Astrocyte of the spinal cord (primary cell): Measurements from ENCODE around the gene TIMM17B.

ENCODE experiments used
- DNase-seq: peaks from one replicate; pipeline ENCODE4 v3.0.0; 2011; ENCODE audit warnings: low read depth, low spot score
- H3K4me3 ChIP-seq: 2 replicates; pipeline ENCODE4 v1.5.1; 2011; ENCODE audit warnings: low read depth, mild to moderate bottlenecking, low read length, moderate library complexity
- CTCF ChIP-seq: IDR thresholded peaks from 2 replicates; pipeline ENCODE4 v1.5.1; 2012; ENCODE audit warnings: low read depth, mild to moderate bottlenecking, low read length, inconsistent platforms
- in situ Hi-C: cut with HindIII; loops from 2 replicates; pipeline ENCODE4 v1.10.0; 2017; ENCODE audit warnings: low sequenced_read_pairs

Gene TIMM17B

GRCh38 chrX:48852857-48853256, 44.7 kb downstream of the TIMM17B start:
- in situ Hi-C loops: no loop called here
- no peak for DNase-seq
- H3K4me3 ChIP-seq: no peak overlapping the region
- no peak for TF ChIP-seq CTCF

- no peak for DNase-seq
- H3K4me3 ChIP-seq: no peak overlapping the region
- no peak for TF ChIP-seq CTCF
- in situ Hi-C loops: no loop called here
Observed at GRCh38 chrX:48848847-48849246, 48.7 kb downstream of the TIMM17B start.
